Activated T-cell treated with anti-CD3 and anti-CD28 coated beads, Interleukin-2, amount 50 U/mL, for 4 hours (primary cell): ENCODE results near the gene RNF17. TPM values are rescaled to one million over a fixed set of nuclear protein-coding genes. Genes with fewer than 3 reads are reported as not detected.

ENCODE experiments used
- ATAC-seq, 2 donors: fragments of 200-7000 bp; cut with Tn5 transposase; one replicate each; pipeline ENCODE4 v1.10.0; 2021
- DNase-seq: peaks from one replicate; pipeline ENCODE4 v3.0.0-alpha.2; 2020
- H3K27me3 Mint-ChIP-seq: one replicate; pipeline ENCODE4 v1.8.0; 2021; ENCODE audit warnings: low read depth, mixed read lengths
- H3K36me3 Mint-ChIP-seq: one replicate; pipeline ENCODE4 v1.8.0; 2022; ENCODE audit warnings: mixed read lengths; ENCODE audit not compliant: insufficient read depth
- H3K4me1 Mint-ChIP-seq: one replicate; pipeline ENCODE4 v1.8.0; 2021; ENCODE audit warnings: low read depth, mixed read lengths
- H3K4me3 Mint-ChIP-seq: one replicate; pipeline ENCODE4 v1.8.0; 2021; ENCODE audit warnings: mild to moderate bottlenecking, moderate library complexity, mixed read lengths
- H3K9me3 Mint-ChIP-seq: one replicate; pipeline ENCODE4 v1.8.0; 2021; ENCODE audit warnings: mixed read lengths
- total RNA-seq, 3 donors: library from RNA; stranded (reverse); gene quantifications; one replicate each; pipeline ENCODE4 v1.2.1, GENCODE V29; 2021

The RNF17 gene
- total RNA-seq, 3 donors from 2014 or later, result not detected

- Mint-ChIP-seq H3K36me3 (no peaks in the 10 kb centered on the region), H3K4me1 (peaks cover 8% of the 10 kb centered on the region), H3K4me3 (no peak overlapping the region), H3K27me3 (no peaks in the 10 kb centered on the region), H3K9me3 (no peaks in the 10 kb centered on the region)
- ATAC-seq (no peak), DNase-seq (no peak)
These were observed 157.0 kb downstream of the RNF17 start for GRCh38 chr13:24921003-24921402.

DNA sequence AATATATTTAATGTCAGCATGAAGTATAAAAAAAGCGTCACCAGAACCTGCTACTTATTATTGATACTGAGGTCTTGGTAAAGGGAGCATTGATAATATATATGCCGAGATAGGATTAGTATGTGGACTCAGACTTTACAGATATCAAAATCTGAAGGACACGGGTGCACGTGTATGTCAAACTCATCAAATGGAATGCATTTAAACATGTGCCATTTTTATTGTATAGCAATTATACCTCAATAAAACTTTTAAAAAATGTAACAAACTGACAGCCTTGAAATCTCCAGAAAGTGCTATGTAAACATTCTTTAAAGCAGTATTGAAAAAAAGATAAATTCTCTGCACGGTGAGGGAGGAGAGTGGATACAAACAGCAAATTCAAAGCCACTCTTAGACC, 157.9 kb downstream of the RNF17 start:
- H3K4me3 Mint-ChIP-seq, result peak overlapping the region; percentile 97
- H3K4me1 Mint-ChIP-seq, result peaks cover 8% of the 10 kb centered on the region
- H3K27me3 Mint-ChIP-seq, result no peaks in the 10 kb centered on the region
- DNase-seq, result no peak
- no peaks in the 10 kb centered on the region for H3K36me3 Mint-ChIP-seq
- no peak for ATAC-seq
- no peaks in the 10 kb centered on the region for H3K9me3 Mint-ChIP-seq

DNA sequence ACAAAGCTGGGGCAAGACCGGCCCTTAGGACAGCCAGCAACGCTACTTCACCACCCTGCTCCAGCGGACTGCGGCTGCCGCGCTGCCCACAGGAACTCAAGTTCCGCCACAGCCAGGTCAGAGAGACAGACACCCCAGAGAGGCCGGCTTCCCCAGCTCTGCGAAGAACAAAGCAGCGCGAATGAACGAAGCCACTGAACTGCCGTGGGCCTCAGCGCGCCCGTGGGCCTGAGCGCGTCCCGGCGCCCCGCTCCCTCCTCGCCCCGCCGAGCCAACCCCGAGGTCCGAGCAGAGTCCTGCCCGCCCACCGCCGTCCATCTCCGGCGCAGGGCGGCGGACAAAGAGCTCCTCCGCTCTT, 158.4 kb downstream of the RNF17 start:
- peak; percentile 40 to 52 for ATAC-seq
- DNase-seq, result no peak
- Mint-ChIP-seq H3K9me3 (no peaks in the 10 kb centered on the region), H3K4me3 (peak overlapping the region; percentile 97), H3K27me3 (no peaks in the 10 kb centered on the region), H3K4me1 (peaks cover 8% of the 10 kb centered on the region), H3K36me3 (no peaks in the 10 kb centered on the region)

DNA sequence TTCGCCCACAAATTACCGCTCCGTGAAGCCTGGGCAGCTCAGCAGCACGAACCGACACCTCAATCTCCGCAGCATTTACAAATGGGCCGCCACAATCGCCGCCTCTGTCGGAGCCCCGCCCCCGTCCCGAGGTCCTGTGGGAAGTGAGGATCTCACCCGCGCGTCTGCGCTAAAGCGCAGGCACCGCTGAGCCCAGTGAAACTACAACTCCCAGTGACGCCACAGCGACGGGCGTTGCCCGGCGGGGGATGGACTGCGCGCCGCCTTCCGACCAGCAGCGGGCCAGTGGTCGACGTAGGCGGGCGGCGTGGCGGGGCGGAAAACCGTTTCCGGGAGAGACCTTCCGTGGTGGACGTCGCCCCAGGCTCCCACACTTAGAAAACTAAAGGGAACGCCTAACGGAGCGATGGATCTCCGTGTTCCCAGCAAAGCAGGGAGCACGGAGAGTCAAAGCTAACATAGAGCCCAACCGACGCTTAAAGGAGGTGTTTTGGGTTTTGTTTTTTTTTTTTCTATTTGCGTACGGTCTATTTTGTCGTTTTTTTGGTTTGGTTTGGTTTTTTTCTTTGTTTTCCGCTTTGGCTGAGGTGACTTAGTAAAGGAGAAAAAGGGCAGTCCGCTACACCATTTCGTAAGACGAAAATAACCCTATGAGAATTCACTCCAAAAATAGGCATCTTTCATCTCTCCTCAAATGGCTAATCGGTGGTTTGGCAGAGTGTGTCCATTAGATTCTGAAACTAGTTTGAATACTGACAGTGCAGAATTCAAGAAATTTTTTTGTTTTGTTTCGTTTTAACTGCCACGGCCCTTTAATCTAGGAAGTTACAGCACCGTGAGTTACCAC, 159.0 kb downstream of the RNF17 start:
- H3K36me3 Mint-ChIP-seq, result no peaks in the 10 kb centered on the region
- H3K27me3 Mint-ChIP-seq, result no peaks in the 10 kb centered on the region
- ATAC-seq (peak; percentile 100), DNase-seq (peak; percentile 87)
- peaks cover 8% of the 10 kb centered on the region for H3K4me1 Mint-ChIP-seq
- H3K9me3 Mint-ChIP-seq, result no peaks in the 10 kb centered on the region
- H3K4me3 Mint-ChIP-seq, result peak overlapping the region; percentile 97

DNA sequence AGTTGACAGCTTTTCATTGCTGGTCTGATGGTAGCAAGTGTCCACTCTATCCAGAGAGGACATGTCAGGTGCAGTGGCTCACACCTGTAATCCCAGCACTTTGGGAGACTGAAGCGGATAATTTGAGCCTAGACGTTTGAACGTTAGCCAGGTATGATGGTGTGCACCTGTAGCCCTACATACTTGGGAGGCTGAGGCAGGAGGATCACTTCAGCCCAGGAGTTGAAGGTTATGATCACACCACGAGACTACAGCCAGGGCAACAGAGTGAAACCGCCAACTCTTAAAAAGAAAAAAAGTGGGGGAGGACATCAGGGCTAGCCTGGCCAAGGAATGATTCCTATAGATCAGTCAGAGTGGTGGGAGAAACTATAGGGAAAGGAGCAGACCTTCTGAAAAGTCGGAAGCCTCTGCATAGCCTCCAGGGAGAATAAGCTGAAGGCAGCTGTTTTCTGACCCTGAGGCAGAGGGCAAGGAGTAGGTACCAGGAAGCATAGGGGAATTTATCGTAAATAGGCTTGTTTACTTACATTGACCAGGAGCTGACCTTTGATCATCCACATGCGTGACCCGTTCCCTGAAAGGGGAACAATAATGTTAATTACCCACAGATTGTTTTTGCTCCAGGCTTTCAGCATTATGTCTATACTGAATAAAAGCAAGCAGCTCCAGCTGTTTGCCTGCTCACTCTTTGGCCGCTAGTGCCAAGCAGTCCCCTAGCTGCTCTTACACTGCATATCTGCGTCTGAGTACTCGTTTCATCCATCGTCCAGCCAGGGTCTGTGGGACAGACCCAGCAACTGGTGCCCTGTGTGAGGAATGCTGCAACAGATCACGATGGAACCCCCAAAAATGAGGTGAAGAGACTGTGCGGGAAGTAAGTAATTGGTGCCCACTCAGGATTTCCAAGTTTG, 161.6 kb downstream of the RNF17 start:
- DNase-seq, result no peak
- Mint-ChIP-seq H3K36me3 (no peaks in the 10 kb centered on the region), H3K4me1 (peaks cover 8% of the 10 kb centered on the region), H3K4me3 (no peak overlapping the region), H3K9me3 (no peaks in the 10 kb centered on the region), H3K27me3 (peaks cover 5% of the 10 kb centered on the region)
- no peak for ATAC-seq

DNA sequence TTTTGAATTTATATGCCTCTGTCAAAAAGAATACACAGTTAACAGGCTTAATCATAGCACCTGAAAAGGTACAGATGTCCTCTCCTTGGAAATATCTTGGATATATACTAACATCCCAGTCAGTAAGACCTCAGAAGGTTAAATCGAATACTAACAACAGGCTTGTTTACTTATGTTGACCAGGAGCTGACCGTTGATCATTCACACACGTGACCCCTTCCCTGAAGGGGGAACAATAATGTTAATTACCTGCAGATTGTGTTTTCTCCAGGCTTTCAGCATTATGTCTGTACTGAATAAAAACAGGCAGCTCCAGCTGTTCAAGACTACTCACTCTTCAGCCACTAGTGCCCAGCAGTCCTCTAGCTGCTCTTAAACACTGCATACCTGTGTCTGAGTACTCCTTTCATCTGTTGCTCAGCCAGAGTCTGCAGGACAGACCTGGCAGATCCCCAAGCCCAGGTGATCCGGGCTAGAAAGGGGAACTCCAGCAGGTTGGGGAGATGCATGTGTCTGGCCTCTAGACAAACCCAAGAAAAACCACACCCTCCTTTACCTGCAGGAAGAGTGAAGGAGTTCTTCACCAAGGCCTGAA, 163.9 kb downstream of the RNF17 start:
- ATAC-seq (no peak), DNase-seq (no peak)
- Mint-ChIP-seq H3K27me3 (peaks cover 26% of the 10 kb centered on the region), H3K36me3 (no peaks in the 10 kb centered on the region), H3K9me3 (no peaks in the 10 kb centered on the region), H3K4me1 (peaks cover 3% of the 10 kb centered on the region), H3K4me3 (no peak overlapping the region)

DNA sequence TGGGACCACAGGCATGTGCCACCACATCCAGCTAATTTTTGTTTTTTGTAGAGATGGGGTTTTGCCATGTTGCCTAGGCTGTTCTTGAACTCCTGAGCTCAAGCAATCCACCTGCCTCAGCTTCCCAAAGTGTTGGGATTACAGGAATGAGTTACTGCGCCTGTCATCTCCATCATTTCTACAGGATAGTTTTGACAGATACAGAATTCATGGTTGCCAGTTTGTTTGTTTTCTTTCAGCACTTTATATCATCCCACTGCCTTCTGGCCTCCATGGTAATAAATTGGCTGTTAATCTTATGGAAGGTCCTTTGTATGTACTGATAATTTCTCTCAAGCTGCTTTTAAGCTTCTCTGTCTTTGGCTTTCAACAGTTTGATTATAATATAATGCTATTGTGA, 165.2 kb downstream of the RNF17 start:
- Mint-ChIP-seq H3K9me3 (no peaks in the 10 kb centered on the region), H3K36me3 (no peaks in the 10 kb centered on the region), H3K4me3 (no peak overlapping the region), H3K27me3 (peaks cover 39% of the 10 kb centered on the region), H3K4me1 (no peaks in the 10 kb centered on the region)
- ATAC-seq (no peak), DNase-seq (no peak)

Other genes starting within 250 kb of the RNF17 start
- under 1 TPM in 1 of 3 donors, not detected in 2; 0.05 TPM for gene ATP12A, start 83.8 kb upstream of the RNF17 start, total RNA-seq